Measurements from ENCODE around the gene USP24.

GRCh38 chr1:55255901-55256300 is 40.7 kb upstream of the USP24 start:
- TF ChIP-seq CTCF (conservative IDR thresholded peaks at IDR 0.05): no peak
- TF ChIP-seq ZFX (IDR thresholded peaks at IDR 0.05): no peak

All from C4-2B (cell line).